Measurements from ENCODE around the gene NOP9.
"Not testable (repeated sequence)": the region's sequence is repeated elsewhere in the genome, so short reads cannot be mapped to it uniquely, and the experiment has no call there.

NOP9 gene

GRCh38 chr14:24327303-24327702 lies 27.7 kb downstream of the NOP9 start:
- DNase-seq (ENCODE audit: low read depth in 2 of 2): no peak

- DNase-seq (ENCODE audit: low read depth in 2 of 2): not testable (repeated sequence)
Observed at GRCh38 chr14:24327914-24328313, 28.3 kb downstream of the NOP9 start.

- no peak for DNase-seq (ENCODE audit: low read depth in 2 of 2)
Observed at GRCh38 chr14:24329073-24329663, 29.5 kb downstream of the NOP9 start.

- DNase-seq (ENCODE audit: low read depth in 2 of 2): peak; percentile 56 to 59
Observed at GRCh38 chr14:24329736-24330135, 30.1 kb downstream of the NOP9 start.

- DNase-seq (ENCODE audit: low read depth in 2 of 2): no peak
Observed at GRCh38 chr14:24330973-24331674, 31.5 kb downstream of the NOP9 start.

GRCh38 chr14:24331731-24332267 lies 32.1 kb downstream of the NOP9 start:
- DNase-seq (ENCODE audit: low read depth in 2 of 2): no peak

GRCh38 chr14:24332268-24332993 lies 32.8 kb downstream of the NOP9 start:
- peak; percentile 57 to 77 for DNase-seq (ENCODE audit: low read depth in 2 of 2)

GRCh38 chr14:24334431-24335291 lies 35.0 kb downstream of the NOP9 start, which contains the start of gene ADCY4:
ADCY4 (minus strand) TSS chr14:24335071; CDS start chr14:24334652, 419 bp downstream.
- DNase-seq (ENCODE audit: low read depth in 2 of 2): no peak

GRCh38 chr14:24335461-24336171 lies 36.0 kb downstream of the NOP9 start:
- DNase-seq (ENCODE audit: low read depth in 2 of 2): no peak

GRCh38 chr14:24337144-24337823 lies 37.6 kb downstream of the NOP9 start:
- DNase-seq (ENCODE audit: low read depth in 2 of 2): no peak

GRCh38 chr14:24337824-24338175 lies 38.1 kb downstream of the NOP9 start:
- no peak for DNase-seq (ENCODE audit: low read depth in 2 of 2)

GRCh38 chr14:24338843-24339242 lies 39.2 kb downstream of the NOP9 start:
- no peak for DNase-seq (ENCODE audit: low read depth in 2 of 2)

- DNase-seq (ENCODE audit: low read depth in 2 of 2): peak in 1 of 2 donors; percentile 37
Observed at GRCh38 chr14:24339284-24340151, 39.9 kb downstream of the NOP9 start, which contains the start of gene RIPK3. RIPK3 (minus strand) TSS chr14:24339991; CDS start chr14:24339826, 165 bp downstream.

GRCh38 chr14:24340606-24341005 lies 41.0 kb downstream of the NOP9 start:
- no peak for DNase-seq (ENCODE audit: low read depth in 2 of 2)

GRCh38 chr14:24342889-24343288 lies 43.2 kb downstream of the NOP9 start:
- no peak for DNase-seq (ENCODE audit: low read depth in 2 of 2)

- no peak for DNase-seq (ENCODE audit: low read depth in 2 of 2)
Observed at GRCh38 chr14:24343795-24344660, 44.4 kb downstream of the NOP9 start.

- no peak for DNase-seq (ENCODE audit: low read depth in 2 of 2)
Observed at GRCh38 chr14:24347134-24347533, 47.5 kb downstream of the NOP9 start.

GRCh38 chr14:24348186-24348585 lies 48.5 kb downstream of the NOP9 start:
- DNase-seq (ENCODE audit: low read depth in 2 of 2): no peak

Measured in stimulated activated CD8-positive, alpha-beta memory T cell treated with anti-CD3 and anti-CD28 coated beads, Interleukin-15, amount 100 ng/mL, for 4 hours (primary cell).